Measurements from ENCODE around the gene TMEM223. TPM values are rescaled to one million over a fixed set of nuclear protein-coding genes. Genes with fewer than 3 reads are reported as not detected.

TMEM223 gene
- total and polyA plus RNA-seq, 9 of the 15 experiments (the other 6 are each of a cell fraction or from before 2014, with no cell fraction given): 5.9 to 34.5 (median 19.6) TPM

DNA sequence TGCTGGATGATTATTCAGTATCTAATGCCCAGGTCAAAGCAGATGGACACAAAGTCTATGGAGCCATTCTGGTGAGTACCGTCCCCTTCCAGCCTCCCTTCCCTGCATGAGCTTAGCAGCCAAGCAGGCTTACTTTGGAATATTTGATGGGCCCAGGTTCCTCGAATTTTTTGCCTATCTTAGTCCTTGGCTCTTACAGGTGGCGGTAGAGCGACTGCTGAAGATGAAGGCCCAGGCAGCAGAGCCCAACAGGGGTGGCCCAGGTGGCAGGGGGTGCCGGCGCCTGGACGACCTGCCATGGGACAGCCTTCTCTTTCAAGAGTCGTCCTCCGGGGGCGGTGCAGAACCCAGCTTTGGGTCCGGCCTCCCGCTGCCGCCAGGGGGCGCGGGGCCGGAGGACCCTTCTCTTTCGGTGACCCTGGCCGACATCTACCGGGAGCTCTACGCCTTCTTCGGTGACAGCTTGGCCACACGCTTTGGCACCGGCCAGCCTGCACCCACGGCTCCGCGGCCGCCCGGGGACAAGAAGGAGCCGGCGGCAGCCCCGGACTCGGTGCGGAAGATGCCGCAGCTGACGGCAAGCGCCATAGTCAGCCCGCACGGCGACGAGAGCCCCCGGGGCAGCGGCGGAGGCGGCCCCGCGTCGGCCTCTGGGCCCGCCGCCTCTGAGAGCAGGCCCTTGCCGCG, 5.3 kb downstream of the TMEM223 start (continued):
- TF ChIP-seq HDGF (IDR thresholded peaks at IDR 0.05) (peak; percentile 82; the same call in 1 of the 2 replicates), PTRF (tag; IDR thresholded peaks at IDR 0.05) (no peak), MTA3 (IDR thresholded peaks at IDR 0.05; ENCODE audit: borderline replicate concordance) (peak; percentile 11; the same call in 1 of the 2 replicates), MXI1 (IDR thresholded peaks at IDR 0.05; ENCODE audit: low read depth, low read length) (peak; percentile 48), ARID1B (IDR thresholded peaks at IDR 0.05) (0 out of 2 replicates have a peak, but pooled peaks have one; percentile 19), PHB (CRISPR knock-in tag; IDR thresholded peaks at IDR 0.05) (peak; percentile 57; the same call in 1 of the 2 replicates), HDAC2 (IDR thresholded peaks at IDR 0.05) (no peak), ZSCAN29 (IDR thresholded peaks at IDR 0.05) (no peak), PPARD (CRISPR knock-in tag; IDR thresholded peaks at IDR 0.05) (no peak), ZNF696 (CRISPR knock-in tag; conservative IDR thresholded peaks at IDR 0.05) (no peak), BRD9 (IDR thresholded peaks at IDR 0.05; ENCODE audit: low read depth, partially characterized antibody) (no peak), FOS (IDR thresholded peaks at IDR 0.05; ENCODE audit: extremely low read depth, insufficient read length) (no peak), ZNF584 (CRISPR knock-in tag; IDR thresholded peaks at IDR 0.05; ENCODE audit: low read depth) (no peak), KLF16 (IDR thresholded peaks at IDR 0.05) (peak; percentile 64; the same call in 1 of the 2 replicates), HDAC1 (IDR thresholded peaks at IDR 0.05) (peak in 1 of 2 experiments; percentile 52; a peak in 1 of 4 replicates), NFIX (CRISPR knock-in tag; IDR thresholded peaks at IDR 0.05; ENCODE audit: low read depth) (no peak), MLLT1 (IDR thresholded peaks at IDR 0.05) (peak in 1 of 2 experiments; percentile 86; a peak in 2 of 4 replicates), NFIC (IDR thresholded peaks at IDR 0.05) (peak; percentile 12; the same call in 1 of the 2 replicates), PKNOX1 (IDR thresholded peaks at IDR 0.05) (no peak), KDM4B (IDR thresholded peaks at IDR 0.05; ENCODE audit: borderline replicate concordance in 2 of 2, low read depth in 1 of 2) (no peak), FIP1L1 (IDR thresholded peaks at IDR 0.05; ENCODE audit: low read depth, low read length, poor library complexity, severe bottlenecking) (peak; percentile 80), KLF10 (CRISPR knock-in tag; IDR thresholded peaks at IDR 0.05) (no peak), SMARCA5 (IDR thresholded peaks at IDR 0.05) (0 out of 2 replicates have a peak, but pooled peaks have one; percentile 13), TARDBP (IDR thresholded peaks at IDR 0.05) (0 out of 2 replicates have a peak, but pooled peaks have one; percentile 11), ZNF830 (CRISPR knock-in tag; IDR thresholded peaks at IDR 0.05) (0 out of 2 replicates have a peak, but pooled peaks have one; percentile 12), ZC3H4 (CRISPR knock-in tag; IDR thresholded peaks at IDR 0.05; ENCODE audit: borderline replicate concordance) (peak; percentile 70; the same call in 1 of the 2 replicates), RCOR1 (IDR thresholded peaks at IDR 0.05; ENCODE audit: borderline replicate concordance in 1 of 2, low read depth in 2 of 2, low read length in 2 of 2) (peak in 1 of 2 experiments; percentile 77; a peak in 2 of 4 replicates)

Measured in K562 (cell line).